ENCODE data around the gene C17orf67.
"Not testable (repeated sequence)": the region's sequence is repeated elsewhere in the genome, so short reads cannot be mapped to it uniquely, and the experiment has no call there.

The C17orf67 gene

DNA sequence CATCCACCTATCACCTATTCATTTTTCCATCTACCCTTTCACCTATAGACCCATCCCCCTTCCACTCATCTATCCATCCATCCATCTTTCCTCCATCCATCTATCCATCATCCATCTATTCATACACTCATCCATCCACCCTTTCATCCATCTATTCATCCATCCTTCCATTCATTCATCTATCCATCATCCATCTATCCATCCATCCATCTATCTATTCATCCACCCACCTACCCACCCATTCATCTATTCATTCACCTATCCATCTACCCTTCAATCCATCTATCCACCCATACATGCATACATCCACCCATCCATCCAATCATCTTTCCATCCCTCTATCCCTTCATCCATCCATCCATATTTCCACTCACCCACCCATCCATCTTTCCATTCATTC lies 63.3 kb downstream of the C17orf67 start:
- Histone ChIP-seq H3K9me3 (ENCODE audit: low read length) (no peaks in the 10 kb centered on the region), H3K4me1 (ENCODE audit: insufficient read depth, low read length) (no peaks in the 10 kb centered on the region), H3K4me3 (ENCODE audit: low read depth in 1 of 2, low read length in 2 of 2) (no peak overlapping the region), H3K27me3 (ENCODE audit: control insufficient read depth in 1 of 2, insufficient read depth in 2 of 2, low read length in 2 of 2) (no peaks in the 10 kb centered on the region), H3K36me3 (ENCODE audit: insufficient read depth, low read length) (no peaks in the 10 kb centered on the region), H3K27ac (ENCODE audit: low read depth, low read length) (no peak overlapping the region), H3K9ac (ENCODE audit: low read length) (no peak overlapping the region)

DNA sequence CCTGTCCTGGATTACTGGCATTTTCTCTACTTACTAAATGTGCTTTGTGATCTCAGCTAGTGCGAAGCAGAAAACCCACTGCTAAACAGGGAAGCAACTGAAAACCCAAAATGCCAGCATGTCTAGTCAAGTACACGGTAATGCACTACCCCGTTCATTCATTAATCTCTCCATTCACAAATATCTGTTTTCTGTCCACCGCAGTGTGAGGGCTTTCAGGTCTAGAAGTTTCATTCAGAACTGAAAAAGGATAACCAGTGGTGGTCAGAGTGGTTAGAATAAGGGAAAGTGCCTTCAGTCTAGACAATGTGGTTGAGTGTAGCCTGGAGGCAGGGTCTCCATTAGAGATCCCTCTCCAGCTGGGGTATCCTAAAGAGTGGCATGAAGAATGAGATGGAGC lies 68.3 kb downstream of the C17orf67 start:
- no peaks in the 10 kb centered on the region for H3K4me1 ChIP-seq (ENCODE audit: insufficient read depth, low read length)
- H3K27me3 ChIP-seq (ENCODE audit: control insufficient read depth in 1 of 2, insufficient read depth in 2 of 2, low read length in 2 of 2): no peaks in the 10 kb centered on the region
- no peak overlapping the region for H3K9ac ChIP-seq (ENCODE audit: low read length)
- H3K9me3 ChIP-seq (ENCODE audit: low read length): no peaks in the 10 kb centered on the region
- H3K36me3 ChIP-seq (ENCODE audit: insufficient read depth, low read length): no peaks in the 10 kb centered on the region
- H3K4me3 ChIP-seq (ENCODE audit: low read depth in 1 of 2, low read length in 2 of 2): no peak overlapping the region
- H3K27ac ChIP-seq (ENCODE audit: low read depth, low read length): no peak overlapping the region

DNA sequence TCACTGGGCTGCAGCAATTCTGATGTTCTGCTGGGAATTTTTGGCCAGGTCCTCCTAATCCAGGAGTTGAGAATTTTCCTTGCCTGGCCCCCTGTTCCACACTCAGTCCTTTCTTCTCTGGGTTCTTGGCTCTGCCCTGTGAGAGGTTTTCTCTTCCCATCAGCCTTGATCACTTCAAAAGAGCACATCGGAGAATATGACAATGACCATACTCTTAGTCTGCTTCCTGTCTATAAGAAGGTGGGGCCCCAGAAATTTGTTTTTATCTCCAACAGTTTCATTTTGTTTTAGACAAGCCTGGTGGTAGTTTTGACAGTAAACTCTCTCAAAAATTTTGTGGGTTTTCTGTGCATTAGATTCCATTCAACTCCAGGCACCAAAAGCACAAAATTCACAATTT lies 70.7 kb downstream of the C17orf67 start:
- Histone ChIP-seq H3K27ac (ENCODE audit: low read depth, low read length) (no peak overlapping the region), H3K36me3 (ENCODE audit: insufficient read depth, low read length) (no peaks in the 10 kb centered on the region), H3K9ac (ENCODE audit: low read length) (no peak overlapping the region), H3K27me3 (ENCODE audit: control insufficient read depth in 1 of 2, insufficient read depth in 2 of 2, low read length in 2 of 2) (no peaks in the 10 kb centered on the region), H3K4me3 (ENCODE audit: low read depth in 1 of 2, low read length in 2 of 2) (no peak overlapping the region), H3K4me1 (ENCODE audit: insufficient read depth, low read length) (no peaks in the 10 kb centered on the region), H3K9me3 (ENCODE audit: low read length) (no peaks in the 10 kb centered on the region)

DNA sequence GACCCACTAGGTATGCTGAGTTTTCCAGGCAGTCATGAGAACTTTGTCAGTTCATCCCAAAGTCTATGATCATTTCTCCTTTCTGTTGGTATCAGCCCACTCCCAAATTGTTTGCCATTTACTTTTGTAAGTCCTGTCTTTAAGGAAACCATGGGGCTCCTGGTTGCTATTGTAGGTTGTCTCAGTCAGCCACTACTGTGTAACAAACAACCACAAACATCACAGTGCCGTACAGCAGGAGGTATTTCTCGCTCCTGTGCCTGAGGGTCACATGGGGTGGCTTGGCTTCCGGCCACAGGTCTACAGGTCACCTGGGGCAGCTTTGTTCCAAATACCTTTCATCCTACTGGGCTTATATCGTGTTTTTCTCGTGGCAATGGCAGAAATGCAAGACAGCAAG lies 71.6 kb downstream of the C17orf67 start:
- H3K27ac ChIP-seq (ENCODE audit: low read depth, low read length): no peak overlapping the region
- H3K4me1 ChIP-seq (ENCODE audit: insufficient read depth, low read length): no peaks in the 10 kb centered on the region
- no peak overlapping the region for H3K4me3 ChIP-seq (ENCODE audit: low read depth in 1 of 2, low read length in 2 of 2)
- H3K27me3 ChIP-seq (ENCODE audit: control insufficient read depth in 1 of 2, insufficient read depth in 2 of 2, low read length in 2 of 2): no peaks in the 10 kb centered on the region
- no peaks in the 10 kb centered on the region for H3K9me3 ChIP-seq (ENCODE audit: low read length)
- H3K36me3 ChIP-seq (ENCODE audit: insufficient read depth, low read length): no peaks in the 10 kb centered on the region
- H3K9ac ChIP-seq (ENCODE audit: low read length): no peak overlapping the region

DNA sequence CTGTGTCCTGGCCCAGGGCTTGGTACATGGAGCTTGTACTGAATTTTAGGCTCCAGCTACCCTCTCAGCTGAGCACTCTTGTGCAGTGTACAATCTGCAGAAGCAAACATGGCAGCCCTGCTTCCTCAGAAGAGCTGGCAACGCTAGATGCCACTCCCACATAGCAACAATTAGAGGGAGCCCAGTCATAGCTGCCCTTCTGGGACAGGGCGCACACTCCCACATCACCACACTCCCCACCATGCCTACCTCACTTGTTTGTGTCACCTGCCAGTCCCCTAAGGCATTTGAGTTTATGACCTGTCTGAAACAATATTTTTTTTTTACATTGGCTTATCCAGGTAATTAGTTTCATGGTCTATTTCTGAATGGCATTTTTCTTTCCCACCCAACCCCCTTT lies 72.3 kb downstream of the C17orf67 start:
- Histone ChIP-seq H3K9ac (ENCODE audit: low read length) (no peak overlapping the region), H3K36me3 (ENCODE audit: insufficient read depth, low read length) (no peaks in the 10 kb centered on the region), H3K4me3 (ENCODE audit: low read depth in 1 of 2, low read length in 2 of 2) (no peak overlapping the region), H3K4me1 (ENCODE audit: insufficient read depth, low read length) (no peaks in the 10 kb centered on the region), H3K27me3 (ENCODE audit: control insufficient read depth in 1 of 2, insufficient read depth in 2 of 2, low read length in 2 of 2) (no peaks in the 10 kb centered on the region), H3K9me3 (ENCODE audit: low read length) (no peaks in the 10 kb centered on the region), H3K27ac (ENCODE audit: low read depth, low read length) (no peak overlapping the region)

DNA sequence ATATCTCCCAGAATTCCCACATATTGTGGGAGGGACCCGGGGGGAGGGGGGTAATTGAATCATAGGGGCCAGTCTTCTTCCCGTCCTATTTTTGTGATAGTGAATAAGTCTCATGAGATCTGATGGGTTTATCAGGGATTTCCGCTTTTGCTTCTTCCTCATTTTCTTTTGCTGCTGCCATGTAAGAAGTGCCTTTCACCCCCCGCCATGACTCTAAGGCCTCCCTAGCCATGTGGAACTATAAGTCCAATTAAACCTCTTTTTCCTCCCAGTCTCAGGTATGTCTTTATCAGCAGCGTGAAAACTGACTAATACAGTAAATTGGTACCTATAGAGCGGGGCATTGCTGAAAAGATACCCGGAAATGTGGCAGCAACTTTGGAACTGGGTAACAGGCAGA lies 76.1 kb downstream of the C17orf67 start:
- not testable (repeated sequence) for H3K9me3 ChIP-seq (ENCODE audit: low read length); H3K4me3 ChIP-seq (ENCODE audit: low read depth in 1 of 2, low read length in 2 of 2); H3K27ac ChIP-seq (ENCODE audit: low read depth, low read length); H3K4me1 ChIP-seq (ENCODE audit: insufficient read depth, low read length); H3K27me3 ChIP-seq (ENCODE audit: control insufficient read depth in 1 of 2, insufficient read depth in 2 of 2, low read length in 2 of 2); H3K9ac ChIP-seq (ENCODE audit: low read length); H3K36me3 ChIP-seq (ENCODE audit: insufficient read depth, low read length)

DNA sequence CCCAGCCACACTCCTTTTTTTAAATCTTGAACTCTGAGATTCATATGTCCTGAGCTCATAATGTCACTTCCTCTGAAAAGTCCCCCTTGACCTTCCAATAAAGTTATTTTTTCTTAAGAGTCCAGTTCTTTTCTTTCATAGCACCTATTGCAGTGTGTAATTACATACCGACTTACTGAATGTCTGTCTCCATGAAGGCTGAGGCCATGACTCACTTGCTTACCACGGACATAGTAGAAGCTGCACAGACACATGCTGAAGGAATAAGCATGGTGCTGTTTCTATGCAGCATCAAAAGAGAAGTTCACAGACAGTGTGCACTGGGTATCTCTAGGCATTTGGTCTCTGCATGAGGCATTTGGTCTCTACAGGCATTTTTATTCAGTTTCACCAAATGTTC lies 77.2 kb downstream of the C17orf67 start:
- H3K4me1 ChIP-seq (ENCODE audit: insufficient read depth, low read length): no peaks in the 10 kb centered on the region
- no peak overlapping the region for H3K9ac ChIP-seq (ENCODE audit: low read length)
- H3K36me3 ChIP-seq (ENCODE audit: insufficient read depth, low read length): no peaks in the 10 kb centered on the region
- H3K4me3 ChIP-seq (ENCODE audit: low read depth in 1 of 2, low read length in 2 of 2): no peak overlapping the region
- no peaks in the 10 kb centered on the region for H3K9me3 ChIP-seq (ENCODE audit: low read length)
- H3K27ac ChIP-seq (ENCODE audit: low read depth, low read length): no peak overlapping the region
- no peaks in the 10 kb centered on the region for H3K27me3 ChIP-seq (ENCODE audit: control insufficient read depth in 1 of 2, insufficient read depth in 2 of 2, low read length in 2 of 2)

DNA sequence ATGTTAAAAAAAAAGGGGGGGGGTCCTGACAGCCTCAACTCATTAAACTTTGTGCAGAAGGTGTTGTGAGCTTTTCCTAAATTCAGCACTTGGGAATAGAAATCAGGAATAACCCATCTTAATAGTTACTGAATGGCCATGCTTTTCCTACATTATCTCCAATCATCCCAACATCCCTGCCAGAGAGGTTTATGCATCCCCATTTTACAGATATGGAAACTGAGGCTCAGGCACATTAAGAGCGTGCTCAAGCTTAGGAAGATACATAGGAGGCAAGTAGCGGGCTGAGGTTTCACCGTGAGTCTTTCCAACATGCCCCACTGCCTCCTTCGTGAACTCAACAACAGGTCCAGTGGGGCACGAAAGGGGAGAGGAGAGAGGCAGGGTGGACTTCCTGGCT lies 78.4 kb downstream of the C17orf67 start:
- Histone ChIP-seq H3K4me3 (ENCODE audit: low read depth in 1 of 2, low read length in 2 of 2) (no peak overlapping the region), H3K36me3 (ENCODE audit: insufficient read depth, low read length) (no peaks in the 10 kb centered on the region), H3K4me1 (ENCODE audit: insufficient read depth, low read length) (no peaks in the 10 kb centered on the region), H3K9me3 (ENCODE audit: low read length) (no peaks in the 10 kb centered on the region), H3K9ac (ENCODE audit: low read length) (no peak overlapping the region), H3K27ac (ENCODE audit: low read depth, low read length) (no peak overlapping the region), H3K27me3 (ENCODE audit: control insufficient read depth in 1 of 2, insufficient read depth in 2 of 2, low read length in 2 of 2) (no peaks in the 10 kb centered on the region)

DNA sequence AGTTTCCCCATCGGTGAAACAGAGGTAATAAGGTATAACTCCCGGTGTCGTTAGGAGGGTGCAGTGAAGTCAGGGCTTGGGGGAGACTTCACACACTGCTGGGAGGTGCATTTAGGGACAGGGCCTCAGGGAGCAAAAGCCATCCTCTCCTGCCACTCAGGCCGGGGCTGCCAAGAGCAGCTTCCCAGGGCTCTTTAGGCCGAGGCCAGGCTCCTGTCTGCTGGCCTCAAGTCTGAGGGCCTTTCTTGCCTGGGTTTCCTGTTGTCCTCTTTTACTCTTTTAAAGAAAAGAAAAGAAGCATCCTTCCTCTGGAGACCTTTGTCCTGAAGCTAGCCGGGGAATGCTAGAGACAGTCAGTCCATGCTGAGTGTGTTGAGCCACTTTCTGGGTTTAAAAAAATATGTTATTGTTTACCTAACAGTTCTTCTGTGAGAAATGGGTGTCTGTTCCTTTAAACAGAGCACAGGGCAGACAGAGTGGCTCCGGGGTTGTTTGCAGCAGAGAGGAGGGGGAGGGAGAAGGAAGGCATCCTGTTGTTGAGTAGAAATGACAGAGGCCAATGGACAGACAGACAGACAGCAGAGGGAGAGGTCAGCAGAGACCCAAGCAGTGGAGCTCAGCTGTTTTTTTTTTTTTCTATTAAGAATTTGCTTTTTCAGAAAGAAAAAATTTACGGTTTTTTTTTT lies 79.1 kb downstream of the C17orf67 start:
- H3K27me3 ChIP-seq (ENCODE audit: control insufficient read depth in 1 of 2, insufficient read depth in 2 of 2, low read length in 2 of 2): no peaks in the 10 kb centered on the region
- no peaks in the 10 kb centered on the region for H3K4me1 ChIP-seq (ENCODE audit: insufficient read depth, low read length)
- H3K9me3 ChIP-seq (ENCODE audit: low read length): no peaks in the 10 kb centered on the region
- H3K4me3 ChIP-seq (ENCODE audit: low read depth in 1 of 2, low read length in 2 of 2): no peak overlapping the region
- H3K27ac ChIP-seq (ENCODE audit: low read depth, low read length): no peak overlapping the region
- H3K9ac ChIP-seq (ENCODE audit: low read length): no peak overlapping the region
- H3K36me3 ChIP-seq (ENCODE audit: insufficient read depth, low read length): no peaks in the 10 kb centered on the region

DNA sequence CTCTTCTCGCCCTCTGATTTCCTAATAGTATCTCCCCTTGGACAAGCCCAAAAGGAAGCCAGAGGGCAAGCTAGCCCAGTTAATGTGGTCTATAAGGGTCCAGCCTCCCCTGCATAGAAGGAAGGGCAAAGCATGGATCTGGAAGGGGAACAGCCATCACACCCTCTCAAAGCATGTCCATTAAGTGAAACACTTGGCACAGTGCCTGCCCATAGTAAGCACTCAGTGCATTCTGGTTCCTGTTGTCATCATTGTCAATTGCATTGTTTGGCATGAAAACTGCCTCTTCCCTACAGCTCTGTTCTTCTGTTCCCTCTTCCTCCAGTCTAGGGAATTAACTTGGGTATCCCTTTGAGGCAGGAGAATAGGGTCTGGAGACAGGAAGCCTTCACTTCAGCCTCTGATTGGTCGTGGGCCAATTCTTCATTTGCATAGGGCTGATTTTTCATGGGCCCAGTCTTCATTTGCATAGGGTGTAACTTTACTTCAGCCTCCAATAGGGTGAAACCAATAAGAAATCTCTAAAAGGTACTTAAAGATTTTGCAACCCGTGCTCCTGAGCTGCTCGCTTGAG lies 81.4 kb downstream of the C17orf67 start:
- Histone ChIP-seq H3K9me3 (ENCODE audit: low read length) (no peaks in the 10 kb centered on the region), H3K36me3 (ENCODE audit: insufficient read depth, low read length) (no peaks in the 10 kb centered on the region), H3K4me1 (ENCODE audit: insufficient read depth, low read length) (no peaks in the 10 kb centered on the region)

DNA sequence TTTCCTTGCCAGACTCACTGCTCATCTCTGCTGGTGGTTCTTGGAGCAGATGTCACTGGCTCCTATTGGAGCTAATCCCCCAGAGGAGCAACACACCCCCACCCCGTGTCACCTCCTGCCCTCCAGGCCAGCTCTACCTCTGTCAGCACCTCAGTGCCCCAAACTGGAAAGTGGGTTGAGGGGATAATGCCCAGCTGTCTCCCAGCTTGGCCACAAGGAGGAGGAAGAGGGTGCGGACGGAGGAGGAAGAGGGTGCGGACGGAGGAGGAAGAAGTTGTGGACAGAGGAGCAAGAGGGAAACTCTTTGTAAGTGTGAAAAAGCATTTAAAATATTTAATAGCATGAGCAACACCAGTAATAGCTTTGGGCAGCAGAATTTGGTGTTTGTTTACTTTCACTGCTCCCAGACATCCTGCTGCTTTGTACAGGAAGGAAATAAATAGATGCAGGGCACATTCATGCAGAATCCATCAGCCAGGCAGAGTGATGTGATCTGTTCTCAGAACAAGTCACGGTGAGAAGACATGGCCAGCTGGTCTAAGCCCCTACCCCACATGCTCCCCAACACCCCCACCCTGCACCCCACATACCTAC lies 82.5 kb downstream of the C17orf67 start:
- H3K9ac ChIP-seq (ENCODE audit: low read length): no peak overlapping the region
- no peak overlapping the region for H3K27ac ChIP-seq (ENCODE audit: low read depth, low read length)
- no peak overlapping the region for H3K4me3 ChIP-seq (ENCODE audit: low read depth in 1 of 2, low read length in 2 of 2)
- H3K4me1 ChIP-seq (ENCODE audit: insufficient read depth, low read length): no peaks in the 10 kb centered on the region
- H3K9me3 ChIP-seq (ENCODE audit: low read length): no peaks in the 10 kb centered on the region
- H3K27me3 ChIP-seq (ENCODE audit: control insufficient read depth in 1 of 2, insufficient read depth in 2 of 2, low read length in 2 of 2): no peaks in the 10 kb centered on the region
- H3K36me3 ChIP-seq (ENCODE audit: insufficient read depth, low read length): no peaks in the 10 kb centered on the region

More for the DNA sequence above, 81.4 kb downstream of the C17orf67 start:
- H3K4me3 ChIP-seq (ENCODE audit: low read depth in 1 of 2, low read length in 2 of 2): no peak overlapping the region
- H3K27me3 ChIP-seq (ENCODE audit: control insufficient read depth in 1 of 2, insufficient read depth in 2 of 2, low read length in 2 of 2): no peaks in the 10 kb centered on the region
- no peak overlapping the region for H3K27ac ChIP-seq (ENCODE audit: low read depth, low read length)
- no peak overlapping the region for H3K9ac ChIP-seq (ENCODE audit: low read length)

DNA sequence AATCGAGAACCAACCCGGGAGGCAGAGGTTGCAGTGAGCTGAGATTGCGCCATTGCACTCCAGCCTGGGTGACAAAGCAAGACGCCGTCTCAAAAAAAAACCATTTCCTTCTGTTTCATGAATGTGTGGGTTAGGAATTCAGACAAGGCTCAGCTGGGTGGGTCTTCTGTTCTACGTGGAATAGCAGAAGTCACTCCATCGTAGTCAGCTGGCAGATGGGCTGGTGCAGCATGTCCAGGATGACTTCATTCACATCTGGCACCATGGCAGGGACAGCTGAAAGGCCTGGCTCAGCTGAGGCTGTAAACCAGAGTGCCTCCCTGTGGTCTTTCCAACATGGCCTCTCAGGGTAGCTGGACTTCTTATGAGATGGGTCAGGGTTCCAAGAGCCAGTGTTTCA lies 89.0 kb downstream of the C17orf67 start:
- H3K9ac ChIP-seq (ENCODE audit: low read length): no peak overlapping the region
- no peak overlapping the region for H3K27ac ChIP-seq (ENCODE audit: low read depth, low read length)
- H3K9me3 ChIP-seq (ENCODE audit: low read length): no peaks in the 10 kb centered on the region

More for the DNA sequence above, 89.0 kb downstream of the C17orf67 start:
- Histone ChIP-seq H3K36me3 (ENCODE audit: insufficient read depth, low read length) (no peaks in the 10 kb centered on the region), H3K27me3 (ENCODE audit: control insufficient read depth in 1 of 2, insufficient read depth in 2 of 2, low read length in 2 of 2) (no peaks in the 10 kb centered on the region), H3K4me1 (ENCODE audit: insufficient read depth, low read length) (no peaks in the 10 kb centered on the region), H3K4me3 (ENCODE audit: low read depth in 1 of 2, low read length in 2 of 2) (no peak overlapping the region)

All from muscle layer of colon (tissue), 2 donors.